Central memory CD8-positive, alpha-beta T cell (primary cell): ENCODE results near the gene PAOX.

Experiments
- ATAC-seq: fragments of 150-1000 bp; cut with Tn5 transposase; replicated peaks from 2 replicates; pipeline ENCODE4 v1.10.0; 2022; ENCODE audit warnings: mild to moderate bottlenecking, moderate FRiP score, moderate number of reproducible peaks; ENCODE audit not compliant: poor library complexity, severe bottlenecking; ENCODE audit errors: extremely low read depth
- DNase-seq, 2 donors: peaks; one replicate each; pipeline ENCODE4 v3.0.0; 2021; ENCODE audit warnings: low spot score in 2 of 2
- H3K27ac Mint-ChIP-seq: one replicate; pipeline ENCODE4 v1.8.0; 2022; ENCODE audit warnings: low read depth, mild to moderate bottlenecking, moderate library complexity, mixed read lengths
- H3K27me3 Mint-ChIP-seq: one replicate; pipeline ENCODE4 v1.8.0; 2022; ENCODE audit warnings: mixed read lengths
- H3K36me3 Mint-ChIP-seq: one replicate; pipeline ENCODE4 v1.8.0; 2022; ENCODE audit warnings: mild to moderate bottlenecking, moderate library complexity, mixed read lengths; ENCODE audit not compliant: insufficient read depth
- H3K4me1 Mint-ChIP-seq: one replicate; pipeline ENCODE4 v1.8.0; 2022; ENCODE audit warnings: mixed read lengths
- H3K4me3 Mint-ChIP-seq: one replicate; pipeline ENCODE4 v1.8.0; 2022; ENCODE audit warnings: mild to moderate bottlenecking, moderate library complexity, mixed read lengths
- H3K9me3 Mint-ChIP-seq: one replicate; pipeline ENCODE4 v1.8.0; 2022; ENCODE audit warnings: mixed read lengths

Gene PAOX

GRCh38 chr10:133379152-133379800, at the start of gene PAOX:
TSS of gene PAOX (plus strand) at chr10:133379262. CDS start at chr10:133379317, 55 bp downstream.
- Mint-ChIP-seq H3K36me3 (peaks cover 9% of the 10 kb centered on the region), H3K27ac (no peak within 1 kb of the TSS), H3K4me1 (peaks cover 5% of the 10 kb centered on the region), H3K27me3 (no peaks in the 10 kb centered on the region), H3K9me3 (no peaks in the 10 kb centered on the region), H3K4me3 (peak within 1 kb of the TSS; percentile 76)
- DNase-seq (peak in 1 of 2 donors; percentile 36), ATAC-seq (peak; percentile 67)

GRCh38 chr10:133329491-133330202, 49.4 kb upstream of the PAOX start:
- Mint-ChIP-seq H3K9me3 (no peaks in the 10 kb centered on the region), H3K4me1 (peaks cover 6% of the 10 kb centered on the region), H3K27ac (no peak overlapping the region), H3K4me3 (peak overlapping the region; percentile 66), H3K36me3 (peaks cover 6% of the 10 kb centered on the region), H3K27me3 (peaks cover 33% of the 10 kb centered on the region)
- DNase-seq (peak; percentile 72 to 83), ATAC-seq (peak; percentile 77)

- Mint-ChIP-seq H3K4me1 (peaks cover 9% of the 10 kb centered on the region), H3K27me3 (peaks cover 10% of the 10 kb centered on the region), H3K27ac (peak overlapping the region; percentile 52), H3K4me3 (peak overlapping the region; percentile 6), H3K9me3 (no peaks in the 10 kb centered on the region), H3K36me3 (peaks cover 16% of the 10 kb centered on the region)
- ATAC-seq (no peak), DNase-seq (no peak)
These were observed 45.9 kb upstream of the PAOX start for GRCh38 chr10:133332936-133333699.

GRCh38 chr10:133334503-133335245, 44.4 kb upstream of the PAOX start:
- Mint-ChIP-seq H3K36me3 (peaks cover 16% of the 10 kb centered on the region), H3K27me3 (peaks cover under 1% of the 10 kb centered on the region), H3K4me3 (peak overlapping the region; percentile 73), H3K27ac (peak overlapping the region; percentile 93), H3K4me1 (peaks cover 8% of the 10 kb centered on the region), H3K9me3 (no peaks in the 10 kb centered on the region)
- DNase-seq (no peak), ATAC-seq (peak; percentile 10)

- no peaks in the 10 kb centered on the region for H3K9me3 Mint-ChIP-seq
- H3K27ac Mint-ChIP-seq = peak overlapping the region; percentile 93
- ATAC-seq (peak; percentile 44), DNase-seq (peak; percentile 82 to 85)
- H3K4me1 Mint-ChIP-seq = peaks cover 4% of the 10 kb centered on the region
- no peaks in the 10 kb centered on the region for H3K27me3 Mint-ChIP-seq
- H3K36me3 Mint-ChIP-seq = peaks cover 16% of the 10 kb centered on the region
- peak overlapping the region; percentile 73 for H3K4me3 Mint-ChIP-seq
These were observed 43.6 kb upstream of the PAOX start for GRCh38 chr10:133335246-133336117.

DNA sequence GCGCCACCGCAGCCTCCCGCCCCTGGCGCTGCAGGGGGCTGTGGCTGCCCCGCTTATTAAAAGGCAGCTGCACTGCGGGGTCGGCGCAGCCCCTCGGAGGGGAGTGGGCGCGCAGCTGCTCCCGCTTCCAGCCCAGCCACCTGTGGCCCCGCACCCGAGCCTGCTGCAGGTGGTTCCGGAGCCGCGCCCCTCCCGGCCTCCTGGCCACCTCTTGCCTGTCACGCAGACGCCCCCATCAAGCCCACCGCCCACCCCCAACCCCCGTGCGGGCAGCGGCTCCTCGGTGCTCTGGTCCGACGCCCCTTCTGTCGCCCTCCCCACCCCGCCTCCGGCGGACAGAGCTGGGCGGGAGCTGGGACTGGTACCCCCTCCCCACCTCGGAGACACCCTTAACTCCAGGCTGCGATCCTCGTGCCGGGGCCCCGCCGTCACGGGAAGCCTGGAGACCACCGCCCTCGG, 42.9 kb upstream of the PAOX start:
- DNase-seq (no peak), ATAC-seq (no peak)
- H3K9me3 Mint-ChIP-seq = no peaks in the 10 kb centered on the region
- H3K4me3 Mint-ChIP-seq = peak overlapping the region; percentile 73
- H3K27ac Mint-ChIP-seq = peak overlapping the region; percentile 93
- H3K36me3 Mint-ChIP-seq = peaks cover 14% of the 10 kb centered on the region
- no peaks in the 10 kb centered on the region for H3K27me3 Mint-ChIP-seq
- H3K4me1 Mint-ChIP-seq = peaks cover 4% of the 10 kb centered on the region

GRCh38 chr10:133336577-133337369, 42.3 kb upstream of the PAOX start, which contains the start of gene CALY:
TSS of gene CALY (minus strand) at chr10:133336896. CDS start at chr10:133328989, 7,907 bp downstream.
- no peaks in the 10 kb centered on the region for H3K9me3 Mint-ChIP-seq
- DNase-seq = peak; percentile 85 to 88
- peak; percentile 54 for ATAC-seq
- H3K4me1 Mint-ChIP-seq = peaks cover 4% of the 10 kb centered on the region
- peak within 1 kb of the TSS; percentile 73 for H3K4me3 Mint-ChIP-seq
- peak within 1 kb of the TSS; percentile 93 for H3K27ac Mint-ChIP-seq
- peaks cover 12% of the 10 kb centered on the region for H3K36me3 Mint-ChIP-seq
- peaks cover 3% of the 10 kb centered on the region for H3K27me3 Mint-ChIP-seq

- Mint-ChIP-seq H3K4me1 (peaks cover 4% of the 10 kb centered on the region), H3K27me3 (peaks cover 8% of the 10 kb centered on the region), H3K4me3 (no peak overlapping the region), H3K36me3 (peaks cover 12% of the 10 kb centered on the region), H3K27ac (no peak overlapping the region), H3K9me3 (no peaks in the 10 kb centered on the region)
- DNase-seq (no peak), ATAC-seq (no peak)
These were observed 41.7 kb upstream of the PAOX start for GRCh38 chr10:133337370-133337725.

- Mint-ChIP-seq H3K27ac (no peak overlapping the region), H3K9me3 (no peaks in the 10 kb centered on the region), H3K4me3 (no peak overlapping the region), H3K36me3 (peaks cover 13% of the 10 kb centered on the region), H3K27me3 (peaks cover 8% of the 10 kb centered on the region), H3K4me1 (peaks cover 4% of the 10 kb centered on the region)
- DNase-seq (no peak), ATAC-seq (no peak)
These were observed 40.7 kb upstream of the PAOX start for GRCh38 chr10:133338080-133339071.

DNA sequence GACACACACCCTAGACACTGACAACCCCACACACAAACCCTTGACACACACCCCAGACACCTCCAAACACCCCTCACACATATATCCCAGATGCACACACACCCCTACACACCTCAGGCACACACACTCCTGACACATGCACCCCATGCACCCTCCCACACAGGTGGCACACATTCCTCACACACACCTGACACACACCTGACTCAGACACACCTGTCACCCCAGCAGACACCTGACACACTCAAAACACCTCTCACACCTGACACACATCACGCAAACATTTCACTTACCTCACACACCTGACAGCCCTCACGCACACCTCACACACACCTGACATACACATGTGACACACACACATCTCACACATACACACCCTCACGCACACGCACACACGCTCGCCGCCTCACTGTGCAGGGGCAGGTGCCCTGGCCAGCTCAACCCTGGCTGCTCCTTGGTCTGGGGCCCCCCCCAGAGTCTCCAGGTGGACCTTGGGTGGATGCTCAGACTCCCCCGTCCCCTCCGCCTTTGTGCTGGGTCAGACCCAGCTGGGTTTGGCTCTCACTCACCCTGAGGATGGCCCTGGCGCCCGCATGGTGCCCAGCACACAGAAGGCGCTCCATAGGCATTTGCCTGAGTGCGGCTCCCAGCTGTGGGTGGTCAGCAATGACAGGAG, 39.2 kb upstream of the PAOX start:
- ATAC-seq (no peak), DNase-seq (no peak)
- Mint-ChIP-seq H3K9me3 (no peaks in the 10 kb centered on the region), H3K27me3 (peaks cover 15% of the 10 kb centered on the region), H3K27ac (no peak overlapping the region), H3K4me1 (peaks cover under 1% of the 10 kb centered on the region), H3K4me3 (no peak overlapping the region), H3K36me3 (peaks cover 11% of the 10 kb centered on the region)
